GM23248 (cell line): ENCODE results near the gene MARCHF3.

ENCODE experiments used
- EZH2 ChIP-seq: fragments of 200-600 bp; sonication (generic); IDR thresholded peaks from 2 replicates; pipeline ENCODE4 v1.6.1; 2018; ENCODE audit warnings: antibody characterized with exemption, mild to moderate bottlenecking; ENCODE audit not compliant: insufficient read depth, poor library complexity, severe bottlenecking
- EZH2phosphoT487 ChIP-seq: fragments of 200-600 bp; sonication (generic); IDR thresholded peaks from 2 replicates; pipeline ENCODE4 v1.6.1; 2018; ENCODE audit warnings: antibody characterized with exemption, moderate library complexity, mild to moderate bottlenecking, low read depth; ENCODE audit not compliant: insufficient read depth

GRCh38 chr5:126911986-126912385, 118.4 kb downstream of the MARCHF3 start:
- TF ChIP-seq EZH2phosphoT487 (no peak), EZH2 (no peak)
